ENCODE data around the gene DYTN.
"Not testable (repeated sequence)": the region's sequence is repeated elsewhere in the genome, so short reads cannot be mapped to it uniquely, and the experiment has no call there.

The DYTN gene, protein sequence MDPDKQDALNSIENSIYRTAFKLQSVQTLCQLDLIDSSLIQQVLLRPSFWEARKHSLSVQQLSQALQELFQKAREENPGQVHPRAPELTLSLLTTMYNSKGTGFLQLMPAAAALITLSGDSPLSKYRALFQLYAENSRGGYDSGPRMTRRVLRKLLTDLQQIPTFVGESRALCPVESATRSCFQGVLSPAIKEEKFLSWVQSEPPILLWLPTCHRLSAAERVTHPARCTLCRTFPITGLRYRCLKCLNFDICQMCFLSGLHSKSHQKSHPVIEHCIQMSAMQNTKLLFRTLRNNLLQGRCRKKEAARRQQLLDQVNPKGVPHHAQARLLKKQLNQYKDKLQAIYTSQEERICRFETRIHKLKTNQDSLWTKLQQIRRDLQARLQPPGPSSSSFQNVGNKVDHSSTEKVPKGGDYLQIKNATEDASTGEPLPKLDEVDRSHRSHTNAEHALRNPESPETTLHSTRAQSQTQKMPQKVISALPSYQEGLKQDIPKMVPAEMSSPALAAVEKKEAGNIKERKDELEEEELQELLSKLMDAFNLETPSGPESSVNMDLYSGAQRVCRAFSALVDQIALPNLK

GRCh38 chr2:206718296-206718695 lies at the start of gene DYTN:
Gene DYTN (minus strand): TSS chr2:206718396. CDS start chr2:206718279, 117 bp downstream.
- no peak for DNase-seq

- DNase-seq: no peak
Observed at GRCh38 chr2:206766057-206766930, 48.1 kb upstream of the DYTN start.

DNA sequence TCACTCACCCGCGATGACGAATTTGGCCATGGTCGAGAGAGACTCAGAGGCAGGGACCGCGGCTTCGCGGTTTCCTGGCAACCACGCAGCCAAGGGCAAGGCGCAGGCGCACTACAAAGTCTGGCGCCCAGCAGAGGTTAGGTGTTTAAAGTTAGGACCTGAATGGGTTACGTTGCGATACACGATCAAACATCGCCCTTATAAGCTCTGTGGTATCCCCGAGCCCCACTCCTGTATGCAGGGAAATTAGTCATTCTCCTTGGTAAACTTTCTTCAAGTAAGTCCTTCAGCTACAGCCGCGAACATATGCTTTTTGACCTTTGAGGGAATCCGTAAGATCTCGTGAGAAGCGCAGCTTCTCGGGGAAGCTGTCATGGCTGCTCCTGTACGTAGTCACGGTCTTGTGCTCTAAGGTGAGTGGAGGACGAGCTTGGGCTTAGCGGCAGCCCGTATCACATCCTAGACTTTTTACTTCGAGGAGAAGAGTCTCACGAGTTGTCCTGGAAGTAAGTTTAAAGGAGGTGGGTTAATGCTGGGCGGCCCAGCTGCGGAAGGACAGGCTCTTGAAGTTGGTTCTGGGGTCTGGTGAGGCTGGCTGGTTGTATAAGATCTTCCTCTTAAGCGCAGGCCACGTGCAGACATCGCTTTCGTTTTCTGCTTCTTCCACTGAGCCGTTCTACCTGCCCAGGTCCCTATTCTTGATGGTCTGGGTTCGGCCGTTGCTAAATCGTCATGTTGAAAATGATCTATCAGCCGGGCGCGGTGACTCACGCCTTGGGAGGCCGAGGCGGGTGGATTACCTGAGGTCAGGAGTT lies 47.3 kb upstream of the DYTN start, which contains the start of the genes FASTKD2 and MDH1B:
Gene FASTKD2 (plus strand): TSS at position 365 of the 815 bp plus-strand sequence. CDS start 1,088 bp downstream, outside the sequence.
Gene MDH1B (minus strand): TSS at position 87 of the 815 bp plus-strand sequence. CDS start 57 bp downstream, at position 30.
- DNase-seq: peak; percentile 95

DNA sequence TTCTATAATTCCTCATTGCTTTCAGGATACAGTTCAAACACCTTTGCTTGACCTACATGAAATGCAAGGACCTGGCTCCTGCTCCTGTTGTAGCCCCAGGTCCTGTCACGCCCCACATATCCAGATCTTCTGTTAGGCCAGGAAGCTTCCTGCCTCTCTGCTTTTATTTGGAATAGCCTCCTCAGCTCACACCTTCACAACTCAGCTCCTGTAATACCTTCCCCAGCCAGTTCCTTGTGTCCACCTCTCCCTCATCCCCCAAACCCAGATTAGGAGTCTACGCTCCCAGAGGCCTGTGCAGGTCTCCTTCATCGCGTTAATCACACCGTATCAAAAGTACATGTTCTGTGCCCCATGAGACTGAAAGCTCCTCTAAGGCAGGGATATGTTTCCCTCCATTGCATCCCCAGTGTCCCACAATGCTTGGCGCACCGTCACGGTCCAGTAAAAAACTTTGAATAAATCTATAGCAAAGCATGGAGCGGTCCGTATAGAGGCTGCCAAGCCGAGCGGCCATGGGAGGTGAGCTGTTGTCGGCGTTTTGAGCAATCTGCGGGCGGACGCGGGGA lies 46.6 kb upstream of the DYTN start:
- no peak for DNase-seq

DNA sequence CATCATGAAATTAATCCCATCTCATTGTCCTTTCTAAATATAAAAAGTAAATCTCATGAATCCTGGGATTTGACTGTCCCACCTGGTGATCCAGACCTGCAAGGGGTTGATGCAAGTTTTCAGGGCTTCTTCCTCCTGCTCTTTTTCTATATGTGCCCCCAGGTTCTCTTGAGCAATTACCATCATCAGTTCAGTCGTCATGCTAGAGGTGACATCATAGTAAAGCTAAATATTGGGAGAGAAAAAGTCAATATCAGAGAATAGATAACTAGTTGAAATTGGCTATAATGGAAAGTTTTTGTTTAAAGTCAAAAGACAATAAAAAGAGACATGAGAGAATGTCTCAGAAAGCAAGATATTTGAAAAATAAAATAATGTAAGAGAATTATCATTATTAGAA lies 38.6 kb upstream of the DYTN start:
- no peak for DNase-seq

DNA sequence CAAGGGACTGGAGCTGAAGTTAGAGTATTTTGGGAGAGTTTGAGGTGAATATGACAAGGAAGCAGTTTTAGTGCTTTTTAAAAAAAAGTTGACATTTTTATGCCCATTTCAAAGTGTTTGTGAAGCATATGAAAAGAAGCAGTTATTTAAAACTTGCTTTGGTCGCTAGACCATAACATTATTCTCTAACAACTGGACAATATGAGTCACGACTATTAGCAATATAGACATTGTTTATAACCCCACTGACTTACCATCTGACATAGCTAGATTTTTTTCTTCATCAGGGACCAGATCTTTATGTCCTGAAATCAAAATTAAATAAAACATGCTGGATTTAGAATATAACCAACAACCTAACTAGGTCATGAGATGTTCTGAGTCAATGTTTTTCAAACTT lies 22.6 kb upstream of the DYTN start:
- DNase-seq: no peak

- no peak for DNase-seq
Observed at GRCh38 chr2:206739271-206739670, 21.1 kb upstream of the DYTN start.

- DNase-seq: no peak
Observed at GRCh38 chr2:206736935-206737334, 18.7 kb upstream of the DYTN start.

GRCh38 chr2:206733341-206733740 lies 15.1 kb upstream of the DYTN start:
- DNase-seq: no peak

GRCh38 chr2:206728277-206729199 lies 10.3 kb upstream of the DYTN start:
- peak; percentile 44 for DNase-seq

GRCh38 chr2:206727287-206727686 lies 9.1 kb upstream of the DYTN start:
- DNase-seq: no peak

DNA sequence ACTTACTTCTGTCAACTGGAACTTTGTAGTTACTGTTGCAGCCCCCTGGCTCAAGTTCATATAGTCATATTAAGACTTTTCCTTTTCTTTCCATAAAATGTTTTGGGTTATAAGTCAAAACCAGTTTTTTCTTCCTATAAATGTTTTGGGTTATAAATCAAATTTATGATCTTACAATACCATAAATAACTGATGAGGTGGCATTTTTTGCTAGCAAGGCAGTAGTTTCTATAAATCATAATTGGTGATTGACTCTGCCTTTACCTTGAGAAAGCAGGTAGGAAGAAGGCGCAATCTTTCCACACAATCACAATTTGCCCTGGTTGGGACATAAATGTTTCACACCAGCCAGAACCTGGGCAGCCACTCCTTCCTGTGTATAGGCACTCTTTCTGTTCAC lies 5.1 kb upstream of the DYTN start:
- no peak for DNase-seq

- DNase-seq: no peak
Observed at GRCh38 chr2:206721256-206721920, 3.2 kb upstream of the DYTN start.

DNA sequence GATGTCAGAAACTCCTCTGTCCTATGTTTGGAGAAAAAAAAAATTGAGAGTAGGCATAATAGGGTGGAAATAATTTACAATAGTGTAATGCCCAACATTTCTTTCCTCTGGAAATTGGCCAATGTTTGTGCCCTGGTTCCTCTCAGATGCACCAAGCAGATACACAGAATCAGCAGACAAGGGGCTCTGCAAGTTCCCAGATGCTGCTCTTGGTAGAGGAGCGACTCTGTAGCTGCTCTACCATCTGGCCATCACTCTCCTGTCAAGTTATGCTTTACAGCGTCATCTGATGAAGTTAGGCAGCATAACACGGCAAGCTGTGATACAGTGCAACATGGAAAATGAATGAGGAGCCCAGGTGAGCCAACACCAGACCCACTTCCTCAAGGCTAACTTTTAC lies 1.6 kb downstream of the DYTN start:
- DNase-seq: no peak

- not testable (repeated sequence) for DNase-seq
Observed at GRCh38 chr2:206715183-206715582, 3.0 kb downstream of the DYTN start.

GRCh38 chr2:206713746-206714145 lies 4.5 kb downstream of the DYTN start:
- peak; percentile 78 for DNase-seq

DNA sequence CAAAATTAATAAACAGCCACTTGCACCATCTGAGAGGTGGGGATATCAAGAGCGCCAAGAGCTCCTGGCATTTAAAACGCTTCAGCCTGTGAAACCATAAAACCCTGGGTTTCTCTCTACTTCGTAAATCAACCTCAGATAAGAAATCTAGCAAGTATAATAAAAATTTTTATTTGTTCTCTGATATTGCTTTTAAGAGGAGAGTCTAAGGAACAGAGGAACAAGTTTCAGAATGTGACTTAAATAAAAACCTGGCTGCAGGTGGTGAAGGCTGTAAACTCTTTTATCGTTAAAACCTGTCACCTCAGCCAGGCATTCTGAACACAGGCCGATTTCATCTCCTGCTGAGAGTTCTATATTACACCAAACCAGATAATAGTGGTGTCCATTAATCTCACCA lies 9.9 kb downstream of the DYTN start:
- no peak for DNase-seq

GRCh38 chr2:206707164-206707701 lies 11.0 kb downstream of the DYTN start:
- DNase-seq: no peak

GRCh38 chr2:206701952-206702605 lies 16.1 kb downstream of the DYTN start:
- no peak for DNase-seq

All from suppressor macrophage treated with lipopolysaccharide for 4 hours (primary cell).